GM18499 (cell line): ENCODE measurements around the gene ARHGAP26.

ENCODE experiments used
- ATAC-seq: cut with Tn5 transposase; IDR thresholded peaks from one replicate; pipeline ENCODE4 v1.9.1; 2021; ENCODE audit warnings: moderate number of reproducible peaks; ENCODE audit not compliant: insufficient read depth, unreplicated experiment

ARHGAP26 gene

GRCh38 chr5:142886211-142886610 lies 116.0 kb downstream of the ARHGAP26 start:
- ATAC-seq = no peak

- no peak for ATAC-seq
These were observed 116.8 kb downstream of the ARHGAP26 start for GRCh38 chr5:142886956-142887355.

- no peak for ATAC-seq
These were observed 118.4 kb downstream of the ARHGAP26 start for GRCh38 chr5:142888469-142889085.

GRCh38 chr5:142892021-142892420 lies 121.8 kb downstream of the ARHGAP26 start:
- ATAC-seq = no peak

DNA sequence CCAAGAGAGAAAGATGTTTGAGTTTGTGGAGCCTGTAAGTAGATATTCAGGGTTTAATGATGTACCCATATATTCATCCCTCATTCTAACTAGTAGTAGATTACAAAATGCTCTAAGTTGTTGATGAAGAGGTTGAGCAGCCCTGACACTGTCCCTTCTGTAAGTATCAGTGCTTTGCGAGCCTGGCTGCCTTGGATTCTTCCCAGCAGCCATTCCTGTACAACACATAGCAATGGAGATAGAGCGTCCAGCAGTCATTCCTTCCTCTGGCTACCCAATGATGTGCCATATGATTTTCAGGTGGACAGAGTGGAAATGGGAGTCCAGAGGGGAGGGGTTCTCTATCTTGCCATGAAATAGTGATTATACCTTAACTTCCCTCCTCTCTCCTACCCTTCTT lies 124.1 kb downstream of the ARHGAP26 start:
- no peak for ATAC-seq

DNA sequence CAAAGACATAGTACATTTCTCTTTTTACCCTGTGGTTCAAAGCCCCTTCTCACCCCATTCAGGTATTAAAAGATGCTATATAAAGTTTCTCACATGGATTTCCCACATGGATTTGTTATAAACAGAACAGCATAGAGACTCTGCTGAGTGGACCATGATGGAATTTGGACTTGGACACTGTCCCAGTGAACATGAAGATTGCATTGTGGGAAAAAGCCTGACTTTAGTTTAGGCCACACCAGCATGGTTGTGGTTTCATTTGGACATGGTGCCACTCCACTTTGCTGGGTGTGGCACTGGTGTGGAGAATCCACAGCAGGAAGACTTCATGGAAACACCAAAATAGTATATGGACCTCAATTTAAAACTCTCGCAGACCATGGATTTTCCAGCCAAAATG lies 124.6 kb downstream of the ARHGAP26 start:
- no peak for ATAC-seq

- ATAC-seq = no peak
These were observed 126.3 kb downstream of the ARHGAP26 start for GRCh38 chr5:142896325-142897007.

DNA sequence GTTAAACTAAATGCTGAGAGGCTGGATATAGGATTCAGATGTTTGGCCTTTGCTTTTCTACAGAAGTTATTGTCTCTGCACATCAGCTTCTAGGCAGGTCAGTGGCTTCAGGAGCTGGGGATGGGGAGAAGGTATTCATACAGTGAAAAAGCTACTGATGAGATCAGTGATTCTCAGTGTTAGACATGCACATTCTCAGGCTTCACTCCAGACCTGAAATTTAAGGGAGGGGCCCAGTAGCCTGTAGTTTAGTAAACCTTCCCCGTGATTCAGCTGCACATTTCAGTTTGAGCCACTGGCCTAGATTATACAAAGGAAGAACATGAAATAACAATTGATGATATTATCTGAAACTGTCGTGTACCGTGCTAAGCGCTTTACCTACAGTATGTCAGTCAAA lies 127.2 kb downstream of the ARHGAP26 start:
- ATAC-seq = no peak

GRCh38 chr5:142900927-142901326 lies 130.8 kb downstream of the ARHGAP26 start:
- no peak for ATAC-seq

GRCh38 chr5:142901476-142902185 lies 131.5 kb downstream of the ARHGAP26 start:
- ATAC-seq = no peak

- no peak for ATAC-seq
These were observed 132.2 kb downstream of the ARHGAP26 start for GRCh38 chr5:142902186-142902965.

GRCh38 chr5:142904416-142904815 lies 134.2 kb downstream of the ARHGAP26 start:
- no peak for ATAC-seq

DNA sequence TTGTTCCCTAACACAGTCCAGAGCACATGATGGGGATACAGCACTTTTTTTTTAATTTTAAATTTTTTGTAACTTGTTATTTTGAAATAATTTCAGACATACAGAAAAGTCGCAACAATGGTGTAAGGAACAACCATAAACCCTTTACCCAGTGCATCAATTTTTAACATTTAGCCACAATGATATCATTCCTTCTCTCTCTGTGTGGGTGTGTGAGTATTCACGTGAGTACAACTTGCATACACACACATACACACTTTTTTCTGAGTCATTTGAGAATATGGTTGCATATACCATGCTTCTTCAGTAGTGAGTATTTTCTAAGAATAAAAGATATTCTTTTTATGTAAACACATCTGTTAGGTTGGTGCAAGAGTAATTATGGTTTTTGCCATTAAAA lies 135.2 kb downstream of the ARHGAP26 start:
- no peak for ATAC-seq

GRCh38 chr5:142906863-142907671 lies 136.9 kb downstream of the ARHGAP26 start:
- ATAC-seq = no peak

- no peak for ATAC-seq
These were observed 138.5 kb downstream of the ARHGAP26 start for GRCh38 chr5:142908659-142909058.

DNA sequence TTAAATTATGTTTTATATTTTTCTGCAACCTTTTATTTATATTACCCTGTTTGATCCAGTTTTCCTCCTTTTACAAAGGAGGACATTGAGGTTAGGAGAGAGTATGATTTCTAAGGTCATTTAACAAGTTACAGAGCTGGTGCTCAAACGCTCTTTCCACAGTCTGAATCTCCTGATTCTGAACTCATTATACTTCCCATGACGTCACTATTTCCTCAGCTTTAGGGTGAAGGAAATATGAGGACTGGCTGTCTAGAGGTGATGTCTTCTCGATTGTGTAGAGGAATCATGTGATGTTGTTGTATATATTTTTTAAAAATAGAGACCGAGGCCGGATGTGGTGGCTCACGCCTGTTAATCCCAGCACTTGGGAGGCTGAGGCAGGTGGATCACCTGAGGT lies 140.0 kb downstream of the ARHGAP26 start:
- ATAC-seq = no peak

DNA sequence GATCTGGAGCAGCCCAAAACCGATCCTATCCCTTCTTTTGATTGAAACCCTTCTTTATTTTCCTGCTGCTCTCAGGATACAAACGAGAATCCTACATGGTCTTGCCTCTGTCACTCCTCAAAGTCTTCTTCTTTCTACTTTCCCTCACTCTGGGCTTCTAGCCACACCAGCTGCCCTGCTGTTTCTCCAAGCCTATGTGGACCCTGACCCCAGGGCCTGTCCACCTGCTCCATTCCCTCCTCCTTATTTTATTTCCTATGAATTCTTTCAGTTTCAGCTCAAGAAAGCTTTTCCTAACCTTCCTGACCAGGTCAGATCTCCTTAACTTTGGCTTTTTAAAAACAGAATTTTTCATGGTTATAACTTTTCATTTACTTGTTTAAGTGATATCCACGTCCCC lies 141.0 kb downstream of the ARHGAP26 start:
- no peak for ATAC-seq

DNA sequence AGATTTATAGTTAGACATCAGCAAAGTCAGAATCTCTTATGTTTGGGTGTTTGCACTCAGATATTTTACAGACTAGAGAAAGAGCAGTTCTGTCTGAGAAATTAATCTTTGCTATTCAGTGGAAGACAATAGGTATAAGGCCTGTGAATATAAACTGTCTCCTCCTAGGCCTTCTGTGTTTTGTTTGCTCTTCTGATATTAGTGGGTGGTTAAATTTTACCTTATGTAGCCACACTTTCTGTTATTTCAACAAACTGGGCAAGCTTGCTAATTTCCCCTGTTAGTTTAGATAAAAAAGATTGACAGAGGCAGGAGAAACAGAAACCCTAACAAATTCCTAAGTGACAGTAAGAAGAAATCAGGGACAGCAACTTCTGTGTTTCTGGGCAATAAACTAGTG lies 141.6 kb downstream of the ARHGAP26 start:
- ATAC-seq = no peak

DNA sequence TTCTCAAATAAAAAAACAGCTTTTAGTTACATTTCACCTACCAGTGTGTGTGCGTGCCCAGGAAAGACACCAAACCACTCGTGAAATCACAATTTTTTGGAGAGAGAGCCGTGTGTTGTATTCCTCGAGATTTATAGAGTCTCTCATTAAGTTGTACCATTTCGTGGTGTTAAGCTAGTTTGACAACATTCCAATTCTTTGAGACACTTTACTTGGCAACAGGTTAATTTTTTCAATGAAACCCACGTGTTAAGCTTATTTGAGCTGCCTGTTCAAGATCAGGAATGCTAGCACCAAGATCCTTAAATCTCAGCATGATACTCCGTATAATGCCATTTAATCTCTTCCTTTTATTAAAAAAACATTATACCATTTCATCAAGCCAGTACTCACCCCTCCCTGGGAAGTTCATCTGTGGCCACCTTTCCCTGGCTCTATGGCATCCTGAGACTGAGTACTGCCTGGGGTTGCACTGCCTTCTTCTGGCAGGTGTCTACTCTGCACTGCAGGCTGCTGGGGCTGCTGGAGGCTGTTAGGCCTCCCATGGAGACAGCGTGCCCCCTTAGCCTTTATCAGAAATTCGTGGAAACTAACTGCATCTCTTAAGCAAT lies 143.7 kb downstream of the ARHGAP26 start:
- no peak for ATAC-seq

DNA sequence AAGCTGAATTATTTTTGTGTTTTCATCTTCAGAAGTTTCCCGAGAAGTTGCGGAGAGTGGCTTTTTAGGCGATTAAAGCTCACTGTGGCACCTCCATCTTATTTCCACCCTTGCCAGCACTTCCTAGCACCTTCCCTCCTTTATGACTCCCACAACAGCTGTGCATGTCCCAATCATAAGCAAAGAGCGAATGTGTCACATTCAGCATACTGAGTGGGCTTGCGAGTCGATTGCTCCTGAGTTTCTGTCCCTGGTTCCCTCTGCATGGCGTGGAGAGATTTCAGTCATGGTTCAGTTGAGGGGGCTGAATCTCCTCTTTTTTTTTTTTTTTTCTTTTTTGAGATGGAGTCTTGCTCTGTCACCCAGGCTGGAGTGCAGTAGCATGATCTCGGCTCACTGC lies 144.9 kb downstream of the ARHGAP26 start:
- ATAC-seq = no peak
